Activated naive CD8-positive, alpha-beta T cell treated with anti-CD3 and anti-CD28 coated beads, Interleukin-2, amount 50 U/mL, for 16 hours (primary cell): ENCODE results near the gene SOAT1.

Experiments used
- DNase-seq: peaks from one replicate; pipeline ENCODE4 v3.0.0-alpha.2; 2020; ENCODE audit warnings: low read depth, low spot score

SOAT1 gene

DNA sequence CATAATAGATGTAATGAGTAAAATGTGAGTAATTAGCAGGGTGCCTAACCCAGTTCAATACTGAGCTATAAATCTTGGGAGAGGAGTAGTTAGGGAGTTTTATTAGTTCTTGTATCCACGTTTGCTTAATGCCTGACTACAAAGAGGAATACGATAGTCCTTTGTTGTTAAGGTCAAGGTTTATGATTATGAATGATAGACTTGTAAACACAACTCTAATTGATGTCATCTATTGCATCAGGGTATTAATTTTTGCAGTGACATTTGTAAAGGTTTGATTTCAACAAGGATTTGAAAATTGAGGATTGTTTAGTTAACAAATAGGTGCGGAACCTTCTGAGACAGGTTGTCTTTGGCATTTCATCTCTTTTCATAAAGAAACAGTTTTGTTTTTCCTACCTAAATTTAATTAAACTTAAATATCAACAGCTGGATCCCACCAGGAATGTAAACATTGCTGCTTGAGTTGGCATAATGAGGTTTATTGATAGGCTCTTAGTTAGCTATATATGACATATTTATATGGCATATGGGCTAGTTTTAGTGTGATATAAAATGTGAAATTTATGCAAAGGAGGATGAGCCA is 9.7 kb downstream of the SOAT1 start:
- DNase-seq = no peak

DNA sequence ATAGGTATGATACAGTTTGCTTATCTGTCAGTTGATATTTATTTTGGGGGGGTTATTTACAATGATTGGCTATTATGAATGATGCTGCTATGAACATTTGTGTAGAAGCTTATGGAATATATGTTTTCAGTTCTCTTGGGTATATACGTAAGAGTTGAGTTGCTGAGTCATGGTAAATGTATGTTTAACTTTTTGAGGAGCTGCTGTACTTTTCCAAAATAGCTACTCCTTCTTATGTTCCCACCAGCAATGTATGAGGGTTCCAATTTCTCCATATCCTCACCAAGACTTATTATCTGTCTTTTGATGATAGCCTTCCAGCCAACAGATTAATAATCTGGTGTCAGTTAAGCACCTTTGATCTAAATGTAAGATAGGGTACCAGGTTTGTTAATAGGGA is 11.9 kb downstream of the SOAT1 start:
- DNase-seq = no peak

- no peak for DNase-seq
Observed at GRCh38 chr1:179310291-179310690, 16.7 kb downstream of the SOAT1 start.

GRCh38 chr1:179310721-179311120 is 17.1 kb downstream of the SOAT1 start:
- no peak for DNase-seq

DNA sequence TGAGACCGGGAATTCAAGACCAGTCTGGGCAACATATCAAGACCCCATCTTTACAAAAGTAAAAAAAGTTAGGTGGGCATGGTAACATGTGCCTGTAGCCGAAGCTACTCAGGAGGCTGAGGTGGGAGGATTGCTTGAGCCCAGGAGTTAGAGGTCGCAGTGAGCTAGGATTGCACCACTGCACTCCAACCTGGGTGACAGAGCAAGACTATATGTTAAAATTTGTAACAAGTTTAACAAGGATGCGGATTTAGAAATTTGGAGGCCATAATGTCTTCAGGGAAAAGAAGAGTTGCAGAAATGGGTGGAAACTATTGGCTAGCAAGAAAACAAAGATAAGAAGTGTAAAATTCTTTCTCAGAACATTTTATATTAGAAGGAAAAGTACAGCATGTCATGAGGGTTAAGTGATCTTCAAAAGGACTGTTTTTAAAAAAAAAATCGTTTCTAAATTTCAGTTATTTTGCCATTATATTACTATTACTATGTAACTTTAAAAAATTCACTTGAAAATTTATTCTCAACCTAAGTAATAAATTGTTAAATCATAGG is 17.6 kb downstream of the SOAT1 start:
- no peak for DNase-seq

DNA sequence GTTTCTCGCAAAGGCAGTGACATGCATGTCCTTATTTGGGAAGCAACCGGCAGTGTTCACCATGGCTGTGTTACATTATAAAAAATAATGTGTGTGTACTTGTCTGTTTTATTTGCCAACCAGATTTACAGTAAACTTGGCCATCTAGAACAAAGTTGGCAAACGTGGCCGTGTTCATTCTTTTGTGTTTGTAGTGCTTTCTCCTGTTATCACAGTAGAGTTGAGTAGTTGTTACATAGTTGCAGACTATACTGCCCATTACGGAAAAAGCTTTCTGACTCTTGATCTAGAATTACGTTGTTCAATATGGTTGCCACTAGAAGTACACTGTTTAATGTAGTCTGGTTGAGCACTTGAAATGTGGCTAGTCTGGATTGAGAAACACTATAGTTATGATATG is 19.4 kb downstream of the SOAT1 start:
- no peak for DNase-seq

DNA sequence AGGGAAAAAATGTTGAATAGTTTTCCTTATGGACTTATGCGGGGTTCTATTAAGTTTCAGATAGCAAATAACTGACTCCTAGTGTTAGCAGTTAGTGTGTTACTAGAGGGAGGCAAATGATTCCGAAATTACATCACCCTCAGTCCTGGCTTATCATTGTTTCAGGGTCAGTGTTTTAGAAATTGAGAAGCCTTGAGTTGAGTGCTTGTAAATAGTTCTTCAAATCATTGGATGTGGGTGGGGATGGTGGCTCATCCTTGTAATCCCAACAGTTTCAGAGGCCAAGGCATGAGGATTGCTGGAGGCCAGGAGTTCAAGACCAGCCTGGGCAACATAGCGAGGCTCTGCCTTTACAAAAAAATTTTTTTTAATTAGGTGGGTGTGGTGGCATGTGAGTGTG is 21.3 kb downstream of the SOAT1 start:
- no peak for DNase-seq

DNA sequence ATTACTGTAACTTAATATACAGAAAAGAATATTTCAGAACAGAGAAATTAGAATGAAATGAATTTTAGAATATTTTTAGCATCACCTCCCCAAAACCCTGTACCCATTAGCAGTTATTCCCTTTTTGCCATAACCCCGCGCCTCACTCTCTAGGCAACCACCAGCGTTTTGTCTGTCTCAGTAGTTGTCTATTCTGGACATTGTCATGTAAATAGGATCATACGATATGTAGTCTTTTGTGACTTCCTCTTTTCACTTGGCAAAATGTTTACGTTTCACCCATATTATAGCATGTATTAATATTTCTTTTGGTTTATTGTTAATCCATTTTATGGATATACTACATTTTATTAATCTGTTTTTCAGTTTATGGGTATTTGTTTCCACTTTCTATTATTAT is 24.9 kb downstream of the SOAT1 start:
- DNase-seq = no peak

DNA sequence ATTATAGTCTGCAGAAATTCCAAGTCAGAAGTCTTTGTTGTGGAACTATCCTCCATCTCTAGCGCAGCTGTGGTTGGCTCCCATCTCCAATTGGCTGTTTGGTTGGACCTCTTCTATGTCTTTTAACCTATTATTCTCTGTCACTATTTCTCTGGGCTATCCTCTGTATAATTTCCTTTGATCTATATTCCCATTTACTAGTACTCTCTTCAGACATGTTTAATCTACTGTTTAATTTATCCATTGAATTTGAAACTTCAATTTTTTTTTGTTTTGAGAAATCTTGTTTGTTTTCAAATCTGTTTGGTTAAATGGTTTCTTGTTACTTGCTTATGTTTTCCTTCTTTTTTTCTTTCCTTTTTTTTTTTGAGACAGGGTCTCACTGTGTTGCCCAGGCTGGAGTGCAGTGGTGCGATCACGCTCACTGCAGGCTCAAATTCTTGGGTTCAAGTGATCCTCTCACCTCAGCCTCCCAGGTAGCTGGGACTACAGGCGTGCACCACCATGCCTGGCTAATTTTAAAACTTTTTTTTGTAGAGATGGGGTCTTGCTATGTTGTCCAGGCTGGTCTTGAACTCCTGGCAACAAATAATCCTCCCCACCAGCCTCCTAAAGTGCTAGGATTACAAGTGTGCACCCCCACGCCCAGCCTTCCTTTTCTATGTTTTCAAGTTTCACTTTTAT is 28.1 kb downstream of the SOAT1 start:
- no peak for DNase-seq

- DNase-seq = no peak
Observed at GRCh38 chr1:179322557-179322956, 29.0 kb downstream of the SOAT1 start.

DNA sequence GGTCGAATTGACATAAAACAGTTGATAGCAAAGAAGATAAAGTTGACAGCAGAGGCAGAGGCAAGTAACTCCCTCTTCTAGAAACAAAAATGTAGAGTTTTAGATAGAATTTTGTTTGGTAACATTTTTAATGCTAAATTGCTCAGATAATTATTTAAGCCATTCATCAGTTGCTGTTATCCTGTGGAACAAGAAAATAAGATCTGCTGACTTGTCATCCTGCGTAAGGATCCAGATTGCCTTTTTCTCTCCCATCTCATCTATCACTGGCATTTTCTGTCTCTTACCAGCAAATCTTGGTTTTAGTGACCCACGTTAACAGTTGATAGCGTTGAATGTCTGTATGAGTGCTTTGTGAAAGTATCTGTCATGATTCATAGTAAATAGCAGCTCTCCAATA is 29.8 kb downstream of the SOAT1 start:
- no peak for DNase-seq

DNA sequence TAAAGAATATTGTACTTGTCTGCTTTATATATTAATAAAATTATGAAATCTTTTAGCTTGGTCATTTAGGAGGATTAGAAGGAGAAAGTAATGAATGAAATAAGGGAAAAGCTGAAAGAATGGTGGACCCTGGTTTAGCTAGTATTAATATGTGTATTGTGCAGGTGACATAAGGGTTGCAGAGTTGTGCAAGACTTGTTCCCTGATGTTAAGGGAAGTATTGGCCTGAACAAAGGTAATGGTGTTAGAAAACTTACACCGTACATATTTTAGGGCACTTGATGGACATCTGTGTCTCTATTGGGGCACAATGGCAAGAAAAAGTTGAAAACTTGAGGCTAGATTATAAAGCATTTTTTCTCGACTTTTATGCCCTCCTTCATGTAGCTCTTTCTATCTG is 32.2 kb downstream of the SOAT1 start:
- no peak for DNase-seq

- DNase-seq = no peak
Observed at GRCh38 chr1:179326746-179327145, 33.1 kb downstream of the SOAT1 start.

DNA sequence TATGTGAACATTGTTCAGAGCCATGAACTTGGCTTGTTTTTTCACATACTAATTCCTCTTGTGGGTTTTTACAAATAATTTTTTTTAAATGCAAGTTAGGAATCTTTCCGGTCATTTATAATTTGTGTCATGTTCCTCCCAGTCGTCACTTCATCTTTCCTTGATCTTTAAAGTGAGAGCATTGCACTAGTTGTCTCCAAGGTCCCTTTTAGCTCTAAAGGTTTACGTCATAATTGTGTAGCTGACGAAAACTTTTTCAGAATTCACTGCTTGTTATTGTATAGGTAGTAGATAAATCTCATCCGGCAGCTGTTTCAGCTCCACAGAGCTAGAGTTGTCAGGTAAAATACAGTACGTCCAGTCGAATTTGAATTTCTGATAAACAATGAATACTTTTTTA is 33.6 kb downstream of the SOAT1 start:
- DNase-seq = no peak

GRCh38 chr1:179327679-179328078 is 34.1 kb downstream of the SOAT1 start:
- no peak for DNase-seq

- no peak for DNase-seq
Observed at GRCh38 chr1:179329862-179330261, 36.3 kb downstream of the SOAT1 start.

DNA sequence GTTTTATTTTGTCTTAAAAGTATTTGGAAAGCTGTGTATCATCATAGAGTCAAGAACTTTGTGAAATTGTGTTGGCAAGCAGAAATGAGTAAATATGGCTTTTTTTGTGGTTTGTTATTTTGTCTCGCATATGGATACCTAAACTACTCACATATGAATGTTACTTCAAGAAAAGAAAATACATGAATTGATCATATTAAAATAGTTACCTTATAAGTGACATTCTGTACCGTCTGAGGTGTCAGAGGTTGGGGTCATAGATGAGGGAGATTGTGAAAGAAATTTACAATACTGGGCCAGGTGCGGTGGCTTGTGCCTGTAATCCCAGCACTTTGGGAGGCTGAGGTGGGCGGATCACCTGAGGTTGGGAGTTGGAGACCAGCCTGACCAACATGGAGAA is 40.8 kb downstream of the SOAT1 start:
- DNase-seq = no peak

- no peak for DNase-seq
Observed at GRCh38 chr1:179337288-179337687, 43.7 kb downstream of the SOAT1 start.

DNA sequence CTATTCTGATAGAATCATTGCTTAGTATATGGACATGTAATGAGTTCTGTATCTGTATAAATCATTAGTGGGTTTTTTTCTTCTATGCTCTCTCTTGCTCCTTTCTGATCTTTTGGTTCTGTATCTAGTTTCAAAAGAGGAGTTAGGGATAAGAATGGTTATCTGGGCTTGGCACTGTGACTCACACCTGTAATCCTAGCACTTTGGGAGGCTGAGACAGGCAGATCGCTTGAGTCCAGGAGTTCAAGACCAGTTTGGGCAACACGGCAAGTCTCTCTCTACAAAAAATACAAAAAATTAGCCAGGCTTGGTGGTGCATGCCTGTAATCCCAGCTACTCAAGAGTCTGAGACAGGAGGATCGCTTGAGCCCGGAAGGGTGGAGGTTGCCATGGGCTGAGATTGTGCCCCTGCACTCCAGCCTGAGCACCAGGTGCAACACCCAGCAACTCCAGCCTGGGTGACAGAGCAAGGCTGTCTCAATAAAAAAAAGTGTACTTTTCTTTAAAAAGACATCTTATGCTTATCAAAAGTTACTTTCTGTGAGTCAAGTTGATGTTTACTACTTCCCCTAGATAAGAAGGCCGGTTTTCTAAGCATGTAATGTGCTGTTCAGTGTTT is 44.5 kb downstream of the SOAT1 start:
- DNase-seq = no peak

DNA sequence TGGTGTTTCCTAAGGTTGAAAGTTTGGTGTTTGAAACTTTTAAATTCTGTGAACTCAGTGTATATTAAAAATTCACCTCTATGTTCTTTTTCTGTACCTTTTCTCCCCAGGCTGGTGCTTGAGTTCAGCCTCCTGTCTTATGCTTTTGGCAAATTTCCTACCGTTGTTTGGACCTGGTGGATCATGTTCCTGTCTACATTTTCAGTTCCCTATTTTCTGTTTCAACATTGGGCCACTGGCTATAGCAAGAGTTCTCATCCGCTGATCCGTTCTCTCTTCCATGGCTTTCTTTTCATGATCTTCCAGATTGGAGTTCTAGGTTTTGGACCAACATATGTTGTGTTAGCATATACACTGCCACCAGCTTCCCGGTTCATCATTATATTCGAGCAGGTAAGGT is 47.3 kb downstream of the SOAT1 start:
- DNase-seq = no peak

- no peak for DNase-seq
Observed at GRCh38 chr1:179341943-179342547, 48.4 kb downstream of the SOAT1 start.

- no peak for DNase-seq
Observed at GRCh38 chr1:179342740-179343404, 49.3 kb downstream of the SOAT1 start.
